SU-DHL-6 (cell line): Measurements from ENCODE around the gene CXXC5.

ENCODE experiments used
- CTCF ChIP-seq: fragments of 200-600 bp; sonication (generic); IDR thresholded peaks from one replicate; pipeline ENCODE4 v1.5.1; 2017; ENCODE audit warnings: antibody characterized with exemption, mild to moderate bottlenecking, low read length, moderate library complexity; ENCODE audit not compliant: insufficient read depth, poor library complexity, severe bottlenecking
- EZH2phosphoT487 ChIP-seq: fragments of 200-600 bp; sonication (generic), shearing (Covaris generic); conservative IDR thresholded peaks from 2 replicates; pipeline ENCODE4 v1.6.1; 2018; ENCODE audit warnings: mild to moderate bottlenecking, antibody characterized with exemption, low read length, moderate library complexity, mixed read lengths

- TF ChIP-seq CTCF (no peak), EZH2phosphoT487 (no peak)
Measured at GRCh38 chr5:139660923-139661814, 13.0 kb downstream of the CXXC5 start.
